Hepatocyte (in vitro differentiated cells): ENCODE data around the gene METTL6. TPM values are rescaled to one million over a fixed set of nuclear protein-coding genes. Genes with fewer than 3 reads are reported as not detected.

Source experiments
- DNase-seq: peaks from one replicate; pipeline ENCODE4 v3.0.0-alpha.2; 2016; ENCODE audit warnings: low spot score
- H2AFZ ChIP-seq: fragments of 200-600 bp; sonication (generic); 2 replicates; pipeline ENCODE4 v1.6.0; 2016; ENCODE audit warnings: antibody characterized with exemption, mild to moderate bottlenecking
- H3K27ac ChIP-seq: fragments of 200-600 bp; sonication (generic); 2 replicates; pipeline ENCODE4 v1.5.1; 2016; ENCODE audit warnings: mild to moderate bottlenecking
- H3K27me3 ChIP-seq: fragments of 200-600 bp; sonication (generic); 2 replicates; pipeline ENCODE4 v1.6.1; 2016
- H3K36me3 ChIP-seq: fragments of 200-600 bp; sonication (generic); replicated peaks from 2 replicates; pipeline ENCODE4 v1.5.1; 2016; ENCODE audit warnings: low read depth; ENCODE audit not compliant: insufficient read depth
- H3K4me1 ChIP-seq: fragments of 200-600 bp; sonication (generic); 2 replicates; pipeline ENCODE4 v1.5.1; 2016; ENCODE audit warnings: mild to moderate bottlenecking, moderate library complexity; ENCODE audit not compliant: insufficient read depth
- H3K4me2 ChIP-seq: fragments of 200-600 bp; sonication (generic); 2 replicates; pipeline ENCODE4 v1.6.0; 2016
- H3K4me3 ChIP-seq: fragments of 200-600 bp; sonication (generic); 2 replicates; pipeline ENCODE4 v1.5.1; 2016; ENCODE audit warnings: mild to moderate bottlenecking
- H3K79me2 ChIP-seq: fragments of 200-600 bp; sonication (generic); 2 replicates; pipeline ENCODE4 v1.6.0; 2017; ENCODE audit warnings: mild to moderate bottlenecking
- H3K9me2 ChIP-seq: fragments of 200-600 bp; sonication (generic); replicated peaks from 2 replicates; pipeline ENCODE4 v1.6.0; 2017; ENCODE audit warnings: mild to moderate bottlenecking; ENCODE audit not compliant: insufficient read depth
- H3K9me3 ChIP-seq: fragments of 200-600 bp; sonication (generic); 2 replicates; pipeline ENCODE4 v1.5.1; 2016; ENCODE audit warnings: low read depth, mild to moderate bottlenecking
- H4K20me1 ChIP-seq: fragments of 200-600 bp; sonication (generic); 2 replicates; pipeline ENCODE4 v1.6.0; 2016; ENCODE audit warnings: mild to moderate bottlenecking; ENCODE audit not compliant: insufficient read depth, poor library complexity, severe bottlenecking
- CTCF ChIP-seq: fragments of 200-600 bp; sonication (generic); IDR thresholded peaks from 2 replicates; pipeline ENCODE4 v1.5.1; 2016; ENCODE audit warnings: antibody characterized with exemption, mild to moderate bottlenecking; ENCODE audit not compliant: poor library complexity
- EZH2 ChIP-seq: fragments of 200-600 bp; sonication (generic); IDR thresholded peaks from 2 replicates; pipeline ENCODE4 v1.6.1; 2016; ENCODE audit warnings: antibody characterized with exemption, mild to moderate bottlenecking, borderline replicate concordance
- EZH2phosphoT487 ChIP-seq: fragments of 200-600 bp; sonication (generic); IDR thresholded peaks from one replicate; pipeline ENCODE4 v1.6.1; 2018; ENCODE audit warnings: antibody characterized with exemption, mild to moderate bottlenecking, low read depth, moderate library complexity; ENCODE audit not compliant: unreplicated experiment, severe bottlenecking
- WGBS: methylation state at CpG from one replicate; pipeline ENCODE4 v1.1.6; 2016; ENCODE audit warnings: low lambda C conversion rate; ENCODE audit errors: missing lambda C conversion rate; 5-methylcytosine and 5-hydroxymethylcytosine counted together
- polyA plus RNA-seq: library from polyadenylated mRNA; unstranded; fragments of >200 nt; fragmentation: Nextera tagmentation; extraction: Ambion mirVana; gene quantifications from 2 replicates; pipeline ENCODE4 v1.2.1, GENCODE V29; 2016
- total RNA-seq: library from RNA; depleted of rRNA; stranded (reverse); fragments of >200 nt; gene quantifications from 2 replicates; pipeline ENCODE4 v1.2.3, GENCODE V29; 2014

Gene METTL6
- total and polyA plus RNA-seq, 2 experiments from 2014 or later, result 13.4 to 21.4 TPM

GRCh38 chr3:15409774-15410173 lies 17.6 kb downstream of the METTL6 start:
- Histone ChIP-seq H3K4me2 (no peak overlapping the region), H4K20me1 (no peaks in the 10 kb centered on the region), H3K27me3 (no peaks in the 10 kb centered on the region), H3K4me3 (no peak overlapping the region), H3K36me3 (no peaks in the 10 kb centered on the region), H2AFZ (no peak overlapping the region), H3K4me1 (no peaks in the 10 kb centered on the region), H3K79me2 (no peaks in the 10 kb centered on the region), H3K9me2 (no peaks in the 10 kb centered on the region), H3K27ac (no peak overlapping the region), H3K9me3 (no peaks in the 10 kb centered on the region)
- 89% methylated on average over 2 of the region's 2 CpGs for WGBS
- no peak for DNase-seq
- TF ChIP-seq EZH2phosphoT487, result no peak
- no peak for TF ChIP-seq EZH2
- no peak for TF ChIP-seq CTCF

GRCh38 chr3:15409239-15409638 lies 18.1 kb downstream of the METTL6 start:
- Histone ChIP-seq H3K4me1 (no peaks in the 10 kb centered on the region), H2AFZ (no peak overlapping the region), H3K9me2 (no peaks in the 10 kb centered on the region), H3K36me3 (no peaks in the 10 kb centered on the region), H3K4me3 (no peak overlapping the region), H3K4me2 (no peak overlapping the region), H3K79me2 (no peaks in the 10 kb centered on the region), H3K27ac (no peak overlapping the region), H3K9me3 (no peaks in the 10 kb centered on the region), H3K27me3 (no peaks in the 10 kb centered on the region), H4K20me1 (no peaks in the 10 kb centered on the region)
- TF ChIP-seq CTCF (no peak), EZH2phosphoT487 (no peak), EZH2 (no peak)
- WGBS, result 90% methylated on average over 3 of the region's 3 CpGs
- DNase-seq, result no peak

GRCh38 chr3:15405448-15406050 lies 21.8 kb downstream of the METTL6 start:
- Histone ChIP-seq H3K4me2 (no peak overlapping the region), H3K4me3 (no peak overlapping the region), H3K27ac (no peak overlapping the region), H3K4me1 (no peaks in the 10 kb centered on the region), H3K36me3 (no peaks in the 10 kb centered on the region), H3K9me2 (no peaks in the 10 kb centered on the region), H3K27me3 (no peaks in the 10 kb centered on the region), H3K79me2 (no peaks in the 10 kb centered on the region), H4K20me1 (no peaks in the 10 kb centered on the region), H3K9me3 (no peaks in the 10 kb centered on the region), H2AFZ (no peak overlapping the region)
- TF ChIP-seq EZH2phosphoT487, result no peak
- peak; percentile 65 for TF ChIP-seq CTCF
- 40% methylated on average over 3 of the region's 3 CpGs for WGBS
- peak; percentile 62 for DNase-seq
